Fibroblast of skin of abdomen (primary cell): Measurements from ENCODE around the gene QRFPR.
"Not testable (repeated sequence)": the region's sequence is repeated elsewhere in the genome, so short reads cannot be mapped to it uniquely, and the experiment has no call there.

ENCODE experiments used
- DNase-seq: peaks from one replicate; pipeline ENCODE4 v3.0.0-alpha.2; 2013

Gene QRFPR

GRCh38 chr4:121339307-121339706 lies 41.5 kb downstream of the QRFPR start:
- peak; percentile 5 for DNase-seq

DNA sequence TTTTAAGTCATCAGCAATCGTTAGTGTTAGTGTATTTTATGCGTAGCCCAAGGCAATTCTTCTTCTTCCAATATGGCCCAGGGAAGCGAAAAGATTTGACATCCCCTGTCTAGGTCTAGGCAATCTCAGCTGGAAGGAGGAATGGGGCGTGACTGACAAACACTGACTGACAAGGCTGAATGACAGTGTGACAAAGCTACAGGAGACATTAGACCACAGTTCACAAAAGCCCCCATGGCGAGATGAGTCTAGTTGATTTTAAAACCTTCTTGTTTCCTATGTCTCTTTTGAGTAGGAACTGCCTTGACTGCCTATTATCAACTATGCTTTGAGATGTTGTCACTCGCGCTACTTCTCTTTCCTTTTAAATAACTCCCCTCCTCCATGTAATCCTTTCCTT lies 42.3 kb downstream of the QRFPR start:
- DNase-seq: no peak

- no peak for DNase-seq
These were observed 44.1 kb downstream of the QRFPR start for GRCh38 chr4:121336706-121337105.

DNA sequence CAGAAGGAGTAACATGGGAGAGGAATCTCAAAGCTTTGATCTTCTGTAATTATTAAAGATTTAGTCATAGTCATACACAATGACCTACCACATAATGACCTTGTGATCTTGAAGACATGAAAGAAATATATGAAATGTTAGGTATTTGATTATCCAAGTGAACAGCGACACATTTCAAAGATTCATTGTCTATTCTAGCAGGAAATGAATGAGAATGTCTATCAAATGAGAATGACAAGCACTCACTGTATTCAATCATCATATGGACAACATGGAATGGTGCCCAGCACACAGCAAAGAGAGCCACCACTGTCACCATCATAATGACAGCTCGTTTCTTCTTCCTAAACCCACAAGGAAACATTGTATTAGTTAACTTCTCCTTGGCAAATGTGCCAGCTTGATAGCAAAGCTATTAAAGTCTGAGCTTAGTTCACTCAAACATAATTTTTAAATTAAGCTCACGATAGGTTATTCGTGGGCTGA lies 50.6 kb downstream of the QRFPR start:
- no peak for DNase-seq

GRCh38 chr4:121326597-121326996 lies 54.2 kb downstream of the QRFPR start:
- no peak for DNase-seq

DNA sequence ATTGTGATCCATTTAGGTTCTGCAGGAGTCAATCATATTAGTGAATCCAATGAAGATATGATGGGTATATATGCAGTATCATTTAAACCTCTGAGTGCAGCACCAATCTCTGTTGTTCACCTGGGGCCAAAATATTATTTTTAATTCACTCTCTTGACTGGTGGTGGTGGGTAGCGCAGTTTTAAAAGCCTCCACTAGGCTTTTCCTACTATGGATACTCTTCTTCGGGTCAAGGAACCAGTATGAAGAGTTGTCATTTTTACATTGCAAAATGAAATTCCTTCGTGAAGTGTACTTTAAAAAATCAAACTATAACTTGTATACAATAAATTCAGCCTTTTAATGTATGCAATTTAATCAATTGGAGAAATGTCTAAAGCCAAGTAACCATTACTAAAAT lies 56.5 kb downstream of the QRFPR start:
- no peak for DNase-seq

DNA sequence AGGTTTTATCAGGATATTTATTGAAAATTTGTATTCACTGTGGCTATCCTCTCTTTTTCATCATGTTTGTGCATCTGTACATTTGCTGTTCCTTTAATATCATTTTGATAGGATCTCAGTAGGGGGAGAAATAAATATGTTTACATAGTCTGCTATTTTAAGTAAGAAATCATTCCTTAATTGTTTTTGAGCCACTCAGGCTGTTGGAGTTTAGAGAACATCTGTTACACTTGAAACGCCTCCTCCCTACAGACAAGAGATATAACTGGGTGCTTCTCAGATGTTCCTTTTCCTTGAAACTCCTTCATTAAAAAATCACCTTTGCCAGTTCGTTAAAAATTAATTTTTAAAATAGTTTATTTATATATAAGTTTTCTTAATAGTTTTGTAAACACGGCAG lies 59.4 kb downstream of the QRFPR start:
- DNase-seq: no peak

DNA sequence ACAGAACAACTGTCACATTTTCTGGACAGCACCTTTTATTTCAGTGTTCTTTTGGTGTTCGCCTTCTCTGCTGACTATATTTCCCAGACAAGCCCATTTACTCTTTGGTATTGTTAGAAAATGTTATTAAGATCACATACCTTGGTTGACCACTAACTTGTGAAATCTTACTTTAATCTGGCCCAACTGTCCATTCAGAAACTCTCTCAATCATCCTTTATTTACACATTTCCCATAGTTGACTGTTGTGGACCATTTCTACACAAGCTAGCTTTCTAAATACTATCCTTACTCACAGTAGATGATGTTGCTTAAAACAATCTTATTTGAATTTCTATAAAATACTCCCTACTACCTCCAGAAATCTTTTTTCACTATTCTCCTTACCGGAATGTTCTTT lies 64.7 kb downstream of the QRFPR start:
- DNase-seq: no peak

DNA sequence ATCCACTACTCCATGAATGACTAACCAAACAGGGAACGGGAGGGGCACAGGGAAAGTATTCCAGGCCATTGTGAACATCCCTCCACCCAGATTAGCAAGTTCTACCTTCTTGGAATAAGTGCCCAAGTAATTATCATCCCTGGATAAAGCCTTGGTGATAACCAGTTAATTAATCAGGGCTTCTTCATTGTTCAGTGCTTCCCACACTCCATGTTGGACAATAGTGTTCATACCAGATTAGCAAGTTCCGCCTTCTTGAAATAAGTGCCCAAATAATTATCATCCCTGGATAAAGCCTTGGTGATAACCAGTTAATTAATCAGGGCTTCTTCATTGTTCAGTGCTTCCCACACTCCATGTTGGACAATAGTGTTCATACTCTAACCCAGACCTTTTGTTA lies 67.4 kb downstream of the QRFPR start:
- not testable (repeated sequence) for DNase-seq

- DNase-seq: no peak
These were observed 72.0 kb downstream of the QRFPR start for GRCh38 chr4:121308828-121309227.

GRCh38 chr4:121308328-121308663 lies 72.5 kb downstream of the QRFPR start:
- peak; percentile 37 for DNase-seq

DNA sequence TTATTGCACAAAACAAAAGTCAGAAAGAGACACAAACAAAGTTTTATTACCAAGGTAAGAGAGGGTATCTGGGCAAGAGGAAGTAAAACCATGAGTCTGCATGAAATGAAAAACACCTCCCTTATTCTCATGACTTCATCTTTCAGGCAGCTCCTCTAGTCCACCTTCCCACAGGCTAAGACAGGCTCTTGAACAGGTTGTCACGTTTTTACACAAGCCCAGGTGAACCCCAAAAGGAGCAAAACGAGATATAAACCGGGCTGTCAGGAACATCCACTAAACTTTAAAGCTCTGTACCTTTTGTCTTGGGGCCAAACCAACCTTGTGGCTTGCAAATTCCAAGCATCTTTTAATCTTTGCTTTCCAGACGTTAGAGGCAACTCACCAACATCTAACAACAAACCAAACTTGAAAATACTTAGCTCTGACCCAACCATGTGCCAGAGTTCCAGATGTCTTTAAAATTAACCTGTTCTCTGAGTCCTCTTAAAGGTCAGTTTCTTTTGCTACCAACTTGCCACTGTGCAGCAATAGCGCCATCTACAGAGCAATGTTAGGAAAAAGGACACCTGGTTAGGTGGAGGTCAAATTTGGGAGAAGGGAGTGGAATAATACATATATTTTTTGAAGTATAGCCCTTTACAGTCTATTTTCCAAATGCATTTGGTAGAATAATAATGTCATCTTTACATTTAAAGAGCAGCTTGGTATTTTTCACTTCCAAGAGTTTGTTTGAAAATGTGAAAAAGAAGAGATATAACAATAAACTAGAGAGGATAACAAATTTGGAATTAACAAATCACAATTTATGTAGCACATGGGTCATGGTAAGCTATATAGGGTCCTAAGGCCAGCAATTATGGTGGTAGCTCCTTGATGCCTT lies 73.1 kb downstream of the QRFPR start:
- peak; percentile 39 for DNase-seq

- no peak for DNase-seq
These were observed 73.9 kb downstream of the QRFPR start for GRCh38 chr4:121306931-121307330.

DNA sequence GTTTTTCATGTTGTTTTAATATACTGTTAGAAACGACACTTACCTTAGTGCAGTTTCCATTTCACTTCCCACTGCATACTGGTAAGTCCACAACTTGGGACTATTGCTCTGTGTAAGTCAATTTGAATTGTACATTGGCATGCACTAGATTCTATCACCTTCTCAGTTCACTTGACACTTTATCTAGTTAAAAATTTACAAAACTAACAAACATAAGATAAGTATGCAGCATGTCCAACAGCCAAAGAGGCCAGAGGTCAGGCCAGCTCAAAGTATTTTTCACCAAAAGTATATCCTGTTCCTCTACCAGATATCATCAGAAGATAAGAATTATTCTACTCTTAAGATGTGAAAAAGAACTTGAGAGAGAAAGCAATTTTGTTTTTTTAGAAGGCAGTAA lies 75.9 kb downstream of the QRFPR start:
- no peak for DNase-seq

DNA sequence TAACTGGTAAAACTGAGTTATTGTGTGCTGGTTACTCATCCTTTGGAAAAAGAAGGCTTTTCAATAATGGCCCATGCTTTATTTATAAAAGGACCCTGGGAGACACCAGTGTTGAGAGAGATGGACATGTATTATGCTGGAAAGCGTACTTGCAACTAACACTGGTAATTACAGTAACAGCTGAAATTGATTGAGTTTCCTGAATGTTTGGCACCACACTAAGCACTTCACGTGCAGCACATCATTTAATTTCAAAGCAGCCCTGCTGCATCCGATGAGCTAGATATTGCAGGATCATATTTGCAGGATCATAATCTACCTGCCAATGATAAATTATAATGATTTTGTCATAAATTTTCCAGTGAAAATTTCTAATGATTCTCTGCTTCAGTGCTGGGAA lies 81.5 kb downstream of the QRFPR start:
- DNase-seq: no peak

GRCh38 chr4:121283319-121283718 lies 97.5 kb downstream of the QRFPR start:
- no peak for DNase-seq

GRCh38 chr4:121280425-121280824 lies 100.4 kb downstream of the QRFPR start:
- no peak for DNase-seq

GRCh38 chr4:121278811-121279368 lies 101.9 kb downstream of the QRFPR start:
- peak; percentile 21 for DNase-seq
